ENCODE results near the gene UBR4.
"Not testable (repeated sequence)": the region's sequence is repeated elsewhere in the genome, so short reads cannot be mapped to it uniquely, and the experiment has no call there.

UBR4 gene

GRCh38 chr1:19190468-19190867, 19.6 kb downstream of the UBR4 start:
- no peak for DNase-seq (ENCODE audit: low spot score)

DNA sequence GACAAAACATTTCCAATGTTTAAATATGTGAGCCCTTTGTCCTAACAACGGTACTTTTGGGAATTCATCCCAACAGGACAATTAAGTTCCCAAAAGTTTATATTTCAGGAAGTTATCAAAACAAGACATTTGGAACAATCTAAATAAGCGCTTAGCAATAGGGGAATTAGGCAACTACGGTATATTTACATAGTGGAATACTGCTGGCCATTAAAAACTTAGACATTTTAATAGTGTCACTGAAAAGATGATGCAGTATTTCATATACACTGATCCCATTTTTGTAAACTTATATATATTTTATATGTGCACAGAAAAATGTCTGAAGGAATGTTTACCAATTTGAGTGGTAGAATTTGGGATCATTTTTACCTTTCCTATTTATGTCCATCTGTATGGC, 20.8 kb downstream of the UBR4 start:
- DNase-seq (ENCODE audit: low spot score), result no peak

DNA sequence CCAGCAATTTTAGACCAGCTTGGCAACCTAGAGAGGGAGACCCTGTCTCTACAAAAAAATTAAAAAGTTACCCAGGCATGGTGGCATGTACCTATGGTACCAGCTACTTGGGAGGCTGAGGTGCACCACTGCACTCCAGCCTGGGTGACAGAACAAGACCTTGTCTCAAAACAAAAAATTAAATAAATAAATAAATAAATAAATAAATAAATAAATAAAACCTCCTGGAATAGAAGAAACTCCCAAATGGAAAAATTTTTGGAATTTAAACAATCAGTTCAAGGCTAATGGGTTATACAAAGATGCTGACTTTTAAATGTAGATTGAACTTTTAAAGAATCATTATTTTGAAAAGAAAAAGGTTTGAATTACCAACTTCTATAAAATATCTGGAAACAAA, 22.2 kb downstream of the UBR4 start:
- DNase-seq (ENCODE audit: low spot score), result no peak

- no peak for DNase-seq (ENCODE audit: low spot score)
Measured at GRCh38 chr1:19186001-19186400, 24.1 kb downstream of the UBR4 start.

- no peak for DNase-seq (ENCODE audit: low spot score)
Measured at GRCh38 chr1:19182223-19182622, 27.8 kb downstream of the UBR4 start.

GRCh38 chr1:19180265-19180657, 29.8 kb downstream of the UBR4 start:
- DNase-seq (ENCODE audit: low spot score), result not testable (repeated sequence)

DNA sequence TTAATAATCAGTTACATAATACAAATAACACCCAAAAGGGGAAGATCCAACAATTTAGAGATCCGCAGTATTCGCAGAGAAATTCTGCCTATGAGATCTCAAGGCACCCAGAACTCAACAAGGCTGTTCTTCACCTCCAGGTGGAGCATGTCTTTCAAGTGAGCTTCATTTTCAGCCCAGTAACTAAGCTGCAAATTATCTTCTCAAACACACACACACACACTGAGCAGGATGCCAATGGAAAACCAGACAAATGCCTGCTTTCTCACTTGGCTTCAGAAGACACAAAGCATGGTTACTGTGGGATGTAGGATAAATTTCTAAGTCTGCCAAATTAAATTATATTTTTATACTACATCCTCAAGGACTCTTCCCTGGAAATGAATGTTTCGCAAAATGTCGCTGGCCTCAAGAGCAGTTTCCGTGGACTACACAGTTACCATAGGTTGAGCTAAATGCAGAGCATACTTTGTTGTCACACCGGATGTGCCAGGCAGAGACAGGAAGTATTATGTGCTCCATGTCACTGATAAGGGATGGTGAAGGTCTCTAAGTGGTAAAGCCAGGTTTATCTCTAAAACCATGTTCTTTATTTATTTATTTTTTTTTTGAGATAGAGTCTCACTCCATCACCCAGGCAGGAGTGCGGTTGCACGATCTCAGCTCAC, 30.3 kb downstream of the UBR4 start:
- peak; percentile 44 for DNase-seq (ENCODE audit: low spot score)

DNA sequence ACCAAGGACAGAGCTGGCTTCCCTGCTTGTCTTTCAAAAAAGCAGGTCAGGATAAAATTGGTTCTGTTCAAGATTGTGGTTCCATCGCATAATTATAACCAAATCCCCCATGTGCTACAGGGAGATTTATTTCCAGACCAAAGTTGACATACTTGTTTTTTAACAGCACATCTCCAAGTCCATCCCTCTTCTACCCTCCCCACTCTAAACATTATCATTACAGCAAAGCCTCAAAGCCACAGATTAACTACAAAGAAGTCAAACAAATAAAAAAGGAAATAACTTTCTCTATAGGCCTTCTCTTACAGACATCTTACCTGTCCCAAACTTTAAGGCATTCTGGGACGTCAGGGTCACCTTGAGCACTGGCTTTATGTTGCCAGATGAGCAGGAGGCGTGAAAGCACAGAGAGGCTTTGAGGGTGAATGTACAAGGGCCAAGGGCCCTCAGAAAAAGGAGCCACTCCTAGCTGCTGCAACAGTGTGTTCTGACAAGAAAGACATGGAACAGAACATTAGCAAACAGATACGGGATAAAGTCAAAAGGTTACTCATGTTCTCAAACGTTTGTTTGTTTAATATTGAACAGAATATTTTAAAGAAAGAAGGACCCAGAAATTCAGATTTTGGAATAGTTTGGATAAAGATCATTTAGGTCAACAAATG, 31.2 kb downstream of the UBR4 start:
- DNase-seq (ENCODE audit: low spot score), result no peak

DNA sequence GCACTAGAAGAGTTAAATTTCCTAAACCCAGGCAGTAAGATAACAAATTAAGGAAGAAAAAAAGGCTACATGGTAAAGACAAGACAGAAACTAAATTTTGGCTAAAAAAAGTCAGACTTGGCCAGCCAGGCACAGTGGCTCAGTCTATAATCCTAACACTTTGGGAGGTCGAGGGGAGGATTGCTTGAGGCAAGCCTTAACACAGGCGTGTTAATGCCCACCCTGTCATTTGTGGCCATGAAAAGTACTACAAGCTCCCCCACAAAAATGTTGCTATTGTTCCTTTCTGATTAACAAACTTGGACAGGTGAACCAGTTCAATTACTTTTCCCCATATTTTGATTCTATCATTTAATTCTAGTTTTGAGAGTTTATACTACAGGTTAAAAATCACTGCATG, 32.3 kb downstream of the UBR4 start:
- no peak for DNase-seq (ENCODE audit: low spot score)

GRCh38 chr1:19169642-19170041, 40.4 kb downstream of the UBR4 start:
- no peak for DNase-seq (ENCODE audit: low spot score)

DNA sequence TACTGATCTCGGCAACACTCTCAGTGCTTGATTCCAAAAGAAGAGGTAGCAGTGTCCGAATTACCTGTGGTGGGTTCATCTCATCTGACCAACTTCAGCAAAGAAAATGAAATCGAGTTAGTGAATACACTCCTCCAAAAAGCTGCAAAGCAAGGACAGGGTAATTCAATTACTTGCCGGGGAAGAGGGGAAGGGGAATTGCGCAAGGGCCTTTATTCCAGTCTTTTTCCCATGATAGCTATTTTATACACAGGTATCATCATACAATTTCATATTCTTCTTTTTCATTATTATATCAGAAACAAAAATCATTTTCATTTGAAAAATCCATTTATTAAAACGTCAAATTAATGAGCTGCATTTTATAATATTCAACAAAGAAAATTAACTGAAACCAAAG, 42.9 kb downstream of the UBR4 start:
- DNase-seq (ENCODE audit: low spot score), result no peak

DNA sequence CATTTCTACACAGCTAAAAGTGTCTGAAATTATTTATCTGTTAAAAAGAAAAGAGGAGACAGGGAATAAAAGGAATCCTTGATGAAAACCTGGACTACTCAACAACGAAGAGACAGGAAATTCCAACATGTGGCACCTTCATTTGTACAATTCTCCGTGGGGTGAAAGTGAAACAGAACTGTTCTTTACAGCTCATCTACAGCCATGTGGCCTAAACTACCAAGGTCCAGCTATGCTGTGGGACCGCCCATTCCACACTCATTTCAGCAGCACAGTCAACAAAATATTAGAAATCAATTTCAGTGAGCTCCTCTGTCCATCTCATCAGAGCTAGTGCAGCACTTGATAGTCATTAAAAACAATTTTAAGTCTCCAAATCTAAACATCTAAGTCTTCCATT, 44.0 kb downstream of the UBR4 start:
- DNase-seq (ENCODE audit: low spot score), result no peak

DNA sequence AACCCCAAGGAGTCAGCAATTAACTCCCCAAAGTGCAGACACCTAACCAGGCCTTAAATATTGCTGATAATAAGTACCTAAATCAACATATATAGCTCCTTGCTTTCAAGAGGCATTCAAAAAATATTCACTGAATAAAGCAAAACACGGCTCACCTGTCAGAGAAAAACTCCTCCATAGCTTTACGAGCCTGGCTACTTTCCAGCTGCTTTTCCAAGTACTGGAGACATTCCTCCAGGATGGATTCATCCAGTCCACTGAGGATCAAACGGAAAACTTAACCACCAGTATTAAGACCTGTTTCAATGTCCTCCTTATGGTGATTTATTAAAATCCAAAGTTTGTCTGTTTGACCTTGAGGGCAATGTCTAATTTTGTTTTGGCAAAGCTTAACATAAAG, 44.6 kb downstream of the UBR4 start:
- no peak for DNase-seq (ENCODE audit: low spot score)

- DNase-seq (ENCODE audit: low spot score), result no peak
Measured at GRCh38 chr1:19164274-19165015, 45.6 kb downstream of the UBR4 start.

DNA sequence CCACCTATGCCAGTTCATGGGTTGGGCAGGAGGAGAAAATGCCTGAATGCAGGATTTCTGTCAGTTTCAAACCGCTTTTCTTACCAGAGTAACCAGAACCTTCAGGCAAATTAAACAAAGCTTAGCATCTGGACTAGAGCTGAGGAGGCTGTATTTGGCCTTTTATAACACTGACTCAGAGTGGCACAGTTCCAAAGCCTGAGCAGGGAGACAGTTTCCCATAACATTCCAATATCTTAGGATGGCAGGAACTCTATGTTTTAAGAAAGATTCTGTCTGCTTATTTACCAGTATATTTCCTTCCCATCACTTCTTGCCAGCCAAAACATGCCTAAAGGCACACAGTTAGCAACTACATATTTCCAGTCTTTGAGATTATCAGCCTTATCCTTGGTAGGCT, 46.8 kb downstream of the UBR4 start:
- DNase-seq (ENCODE audit: low spot score), result no peak

DNA sequence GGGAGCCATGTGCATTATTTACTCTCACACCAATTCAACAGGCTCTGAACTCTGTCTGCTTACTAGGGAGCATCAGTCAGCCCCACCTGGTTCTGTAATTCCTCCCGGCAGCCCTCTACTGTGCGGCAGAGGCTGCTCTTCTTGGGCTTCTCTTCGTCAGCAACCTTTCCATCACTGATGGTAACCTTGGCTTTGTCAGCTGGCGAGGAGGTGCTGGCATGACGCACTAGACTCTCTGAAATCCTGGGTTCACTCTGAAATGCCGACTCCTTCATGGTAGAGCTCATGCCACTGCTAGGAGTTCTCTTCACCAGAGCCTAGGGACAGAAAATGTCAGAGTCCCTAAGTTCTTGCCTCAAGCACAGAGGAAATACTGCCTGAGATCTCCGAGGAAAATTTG, 49.2 kb downstream of the UBR4 start:
- DNase-seq (ENCODE audit: low spot score), result no peak

DNA sequence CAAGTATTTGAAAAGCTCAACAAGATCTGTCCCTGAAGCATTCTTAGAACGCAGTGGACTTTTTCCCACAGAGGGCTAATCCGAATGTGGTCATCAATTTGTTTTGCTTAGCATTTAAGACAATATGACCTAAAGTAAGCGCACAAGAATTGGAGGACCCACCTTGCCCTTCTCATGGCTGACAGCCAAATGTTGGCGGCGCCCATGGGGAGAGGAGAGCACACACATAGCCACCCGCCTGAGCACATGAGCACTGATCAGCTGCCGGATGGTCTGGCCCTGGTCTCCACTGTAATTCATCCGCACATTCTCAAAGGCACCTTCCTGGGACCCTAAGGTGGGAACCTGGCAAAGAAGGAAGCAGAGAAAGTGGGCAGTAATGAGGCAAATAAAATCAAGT, 52.4 kb downstream of the UBR4 start:
- DNase-seq (ENCODE audit: low spot score), result no peak

DNA sequence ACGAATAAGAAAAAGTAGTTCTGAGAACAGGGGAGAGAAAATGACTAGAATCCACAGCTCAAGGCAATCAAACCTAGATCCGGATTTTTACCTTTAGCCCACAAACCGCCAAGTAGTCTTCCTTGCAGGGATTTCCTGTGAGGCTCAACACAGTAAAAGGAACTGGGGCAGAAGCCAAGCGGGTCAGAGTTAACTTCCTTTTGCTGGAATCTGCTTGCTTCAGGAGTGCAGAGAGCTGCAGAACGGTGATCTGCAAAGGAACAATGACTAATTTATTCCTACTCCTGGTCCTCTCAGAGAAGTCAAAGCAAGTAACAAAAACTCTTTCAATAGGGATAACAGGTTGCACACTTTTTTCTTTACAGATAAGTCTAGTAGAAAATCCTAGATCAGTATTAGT, 53.4 kb downstream of the UBR4 start:
- DNase-seq (ENCODE audit: low spot score), result no peak

DNA sequence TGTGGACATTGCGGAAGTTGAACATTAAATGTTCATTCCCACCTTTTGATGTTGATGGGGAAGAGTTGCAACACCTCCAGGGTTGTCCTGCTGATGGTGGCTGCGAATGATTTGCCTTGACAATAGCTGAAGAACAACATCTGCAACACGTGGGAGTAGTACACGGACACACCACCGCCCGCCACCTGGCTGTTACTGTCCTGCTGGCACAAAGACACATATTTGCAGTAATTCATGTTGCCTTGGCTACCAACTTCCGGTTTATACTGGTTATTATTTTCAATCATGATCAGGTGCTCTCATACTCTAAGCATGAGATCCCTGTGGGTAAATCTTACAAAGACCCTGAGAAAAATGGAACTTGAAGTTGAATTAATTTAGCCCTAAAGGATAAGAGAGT, 55.2 kb downstream of the UBR4 start:
- no peak for DNase-seq (ENCODE audit: low spot score)

GRCh38 chr1:19153169-19153568, 56.9 kb downstream of the UBR4 start:
- no peak for DNase-seq (ENCODE audit: low spot score)

DNA sequence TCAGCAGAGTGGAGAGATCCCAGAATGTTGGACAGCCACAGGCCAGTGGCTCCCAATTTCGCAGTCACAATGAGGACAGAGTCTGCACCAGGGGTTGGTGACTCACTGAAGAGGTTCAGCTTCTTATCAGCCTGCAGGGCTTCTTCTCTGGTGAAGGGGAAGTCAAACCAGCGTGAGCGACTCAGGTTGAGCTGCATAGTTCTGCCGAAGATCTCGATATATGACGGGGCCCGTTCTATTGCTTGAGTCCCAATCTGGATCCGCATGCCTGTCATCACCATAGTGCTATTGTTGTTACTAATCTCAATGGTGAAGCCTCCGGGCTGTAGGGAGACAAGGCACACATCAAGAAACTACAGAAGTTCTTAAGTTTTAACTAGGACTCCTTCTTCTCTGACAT, 58.5 kb downstream of the UBR4 start:
- no peak for DNase-seq (ENCODE audit: low spot score)

GRCh38 chr1:19149736-19150135, 60.3 kb downstream of the UBR4 start:
- DNase-seq (ENCODE audit: low spot score), result no peak

DNA sequence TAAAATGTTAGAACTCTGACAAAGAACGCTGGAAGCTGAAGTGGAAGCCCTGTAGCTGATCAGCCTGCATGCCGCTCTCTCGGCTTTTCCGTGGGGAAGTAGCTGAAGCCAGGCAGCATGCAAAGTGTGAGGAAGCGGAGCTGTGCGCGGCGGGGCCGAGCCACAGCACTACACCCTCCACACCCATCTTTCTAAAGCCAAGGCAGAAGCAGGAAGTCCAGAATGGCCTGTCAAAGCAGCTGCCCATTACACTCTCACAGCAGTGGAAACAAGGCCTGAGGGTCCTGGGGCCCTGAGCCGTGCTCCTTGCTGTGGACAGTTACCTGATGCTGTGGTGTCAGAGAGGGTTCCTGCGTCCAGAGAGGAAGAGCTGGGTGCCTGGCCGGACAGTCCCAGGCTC, 69.6 kb downstream of the UBR4 start:
- DNase-seq (ENCODE audit: low spot score), result no peak

All from cerebellar cortex (tissue), 1 donor.